GM19438 (cell line): ENCODE results near the gene SPATA12.

ENCODE experiments used
- ATAC-seq: cut with Tn5 transposase; IDR thresholded peaks from one replicate; pipeline ENCODE4 v1.9.1; 2021; ENCODE audit warnings: low read depth; ENCODE audit not compliant: unreplicated experiment

Gene SPATA12, protein sequence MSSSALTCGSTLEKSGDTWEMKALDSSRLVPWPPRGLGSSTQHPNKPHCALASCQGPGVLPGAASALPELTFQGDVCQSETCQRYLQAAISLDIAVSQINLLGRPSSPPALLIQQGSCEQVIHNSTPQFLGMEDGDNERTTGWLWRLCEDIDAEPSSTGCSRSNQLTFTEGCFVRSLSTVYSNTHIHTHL

GRCh38 chr3:57060089-57060821, at the start of gene SPATA12:
TSS of gene SPATA12 (plus strand) at chr3:57060664. CDS start at chr3:57073695, 13,031 bp downstream.
- ATAC-seq, result no peak

DNA sequence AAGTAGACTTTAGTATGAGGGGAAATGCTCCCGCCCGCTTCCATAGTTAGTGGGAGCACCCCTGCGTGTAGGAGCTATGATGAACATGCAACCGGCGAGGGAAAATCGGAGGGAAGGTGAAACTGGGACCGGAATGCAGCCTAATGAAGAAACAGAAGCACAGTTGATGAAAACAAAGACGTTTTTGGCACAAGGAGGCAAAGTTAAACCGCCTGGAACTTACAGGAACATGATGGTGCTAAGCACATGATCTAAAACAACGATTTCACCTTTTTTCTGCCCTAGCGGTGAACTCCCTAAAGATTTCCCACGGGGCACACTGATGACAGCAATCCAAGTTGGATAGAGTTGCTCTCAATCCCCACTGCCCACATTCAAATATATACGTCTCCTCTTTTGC, 49.4 kb upstream of the SPATA12 start:
- ATAC-seq, result no peak

DNA sequence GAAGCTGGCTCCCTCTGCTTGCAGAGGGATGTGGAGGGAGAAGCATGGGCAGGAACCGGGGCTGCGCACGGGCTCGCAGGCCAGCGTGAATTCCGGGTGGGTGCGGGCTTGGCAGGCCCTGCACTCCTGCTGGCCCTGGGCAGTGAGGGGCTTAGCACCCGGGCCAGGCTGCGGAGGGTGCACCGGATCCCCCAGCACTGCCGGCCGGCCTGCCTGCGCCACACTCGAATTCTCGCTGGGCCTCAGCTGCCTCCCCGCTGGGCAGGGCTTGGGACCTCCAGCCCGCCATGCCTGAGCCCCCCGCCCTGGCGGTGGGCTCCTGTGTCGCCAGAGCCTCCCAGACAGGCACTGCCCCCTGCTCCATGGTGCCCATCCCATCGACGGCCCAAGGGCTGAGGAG, 47.6 kb upstream of the SPATA12 start:
- no peak for ATAC-seq

DNA sequence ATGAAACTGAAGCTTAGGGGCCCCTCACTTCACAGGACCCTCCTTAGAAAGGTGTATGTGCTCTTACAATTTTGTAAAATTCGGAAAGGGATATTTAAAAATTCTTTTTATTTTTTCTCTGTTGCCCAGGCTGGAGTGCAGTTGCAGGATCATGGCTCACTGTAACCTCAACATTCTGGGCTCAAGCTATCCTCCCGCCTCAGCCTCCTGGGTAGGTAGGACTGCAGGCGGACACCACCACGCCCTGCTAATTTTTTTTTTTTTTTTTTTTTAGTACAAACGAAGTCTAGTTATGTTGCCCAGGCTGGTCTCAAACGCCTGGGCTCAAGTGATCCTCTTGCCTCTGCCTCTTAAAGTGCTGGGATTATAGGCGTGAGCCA, 45.1 kb upstream of the SPATA12 start:
- ATAC-seq, result no peak

DNA sequence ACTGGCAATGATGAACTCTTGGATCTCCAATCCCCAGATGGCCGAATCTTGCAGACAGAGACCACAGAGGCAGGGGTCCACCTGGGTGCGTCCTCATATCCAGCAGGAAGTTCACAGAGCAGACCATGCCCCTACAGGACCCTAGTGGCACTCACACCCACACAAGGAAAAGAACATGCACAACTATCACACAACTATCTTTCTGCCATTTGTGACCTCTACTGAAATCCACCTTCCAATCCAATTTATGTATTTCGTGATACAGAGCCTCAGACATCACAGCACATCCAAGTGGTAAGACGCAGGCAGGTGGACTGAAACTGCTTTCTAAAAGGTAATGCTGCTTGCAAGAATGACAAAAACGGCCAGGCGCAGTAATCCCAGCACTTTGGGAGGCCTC, 44.6 kb upstream of the SPATA12 start:
- ATAC-seq, result no peak

GRCh38 chr3:57017459-57017845, 43.0 kb upstream of the SPATA12 start:
- ATAC-seq, result no peak

- no peak for ATAC-seq
Observed at GRCh38 chr3:57018246-57018645, 42.2 kb upstream of the SPATA12 start.

DNA sequence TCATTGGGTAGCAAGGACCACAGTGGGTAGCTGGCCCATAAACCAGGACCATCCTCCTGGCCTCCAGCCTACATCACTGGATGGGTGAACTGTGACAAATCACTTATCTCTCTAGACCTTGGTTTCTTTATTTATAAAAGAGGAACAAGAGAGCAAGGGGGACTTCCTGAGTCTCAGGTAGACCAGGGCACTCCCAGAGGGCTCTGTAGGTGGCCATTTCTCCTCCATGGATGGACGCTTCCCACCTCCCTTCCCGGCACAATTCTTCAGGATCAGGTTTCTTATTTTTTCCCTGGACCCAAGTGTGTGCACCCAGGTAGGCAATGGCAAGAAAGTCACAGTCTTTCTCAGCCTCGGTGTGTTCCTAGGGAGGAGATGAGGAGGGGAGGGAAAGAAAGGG, 41.4 kb upstream of the SPATA12 start:
- no peak for ATAC-seq

DNA sequence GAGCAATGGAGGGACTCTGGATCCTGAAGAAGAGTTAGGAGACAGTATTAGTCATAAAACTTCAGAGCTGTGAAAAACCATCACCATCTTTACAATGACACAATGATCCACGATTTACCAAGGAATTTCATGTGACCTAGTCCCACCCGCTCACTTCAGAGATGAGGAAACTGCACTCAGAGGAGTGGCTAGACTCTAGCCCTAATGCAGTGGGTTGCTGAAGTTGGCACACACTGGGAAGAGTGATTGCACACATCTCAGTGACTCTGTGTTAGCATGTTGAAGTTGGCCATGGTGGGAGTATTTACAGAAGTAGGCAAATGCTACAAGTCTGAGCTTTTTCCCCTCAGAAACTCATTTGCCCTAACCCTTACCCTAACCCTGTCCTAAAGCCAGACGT, 35.2 kb upstream of the SPATA12 start:
- no peak for ATAC-seq

GRCh38 chr3:57026944-57027343, 33.5 kb upstream of the SPATA12 start:
- ATAC-seq, result no peak

- no peak for ATAC-seq
Observed at GRCh38 chr3:57029383-57029782, 31.1 kb upstream of the SPATA12 start.

DNA sequence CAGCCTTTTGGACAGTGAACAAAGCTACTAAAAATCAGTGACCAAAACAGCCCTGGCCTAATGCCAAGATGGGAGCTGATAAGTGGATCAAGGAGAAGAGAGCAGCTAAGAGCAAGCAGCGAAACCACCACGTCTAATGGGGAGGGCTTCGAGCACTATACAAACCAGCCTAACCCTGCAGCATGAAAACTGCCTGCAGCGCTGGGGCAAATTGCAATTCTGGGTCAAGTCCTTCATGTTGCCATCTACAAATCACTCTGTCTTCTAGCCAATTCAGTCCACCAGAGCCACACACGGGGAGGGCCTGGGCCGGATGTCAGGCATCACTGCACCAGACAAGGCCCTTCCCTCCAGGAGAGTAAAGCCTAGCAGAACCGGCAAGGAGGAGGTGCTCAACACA, 30.5 kb upstream of the SPATA12 start:
- no peak for ATAC-seq

DNA sequence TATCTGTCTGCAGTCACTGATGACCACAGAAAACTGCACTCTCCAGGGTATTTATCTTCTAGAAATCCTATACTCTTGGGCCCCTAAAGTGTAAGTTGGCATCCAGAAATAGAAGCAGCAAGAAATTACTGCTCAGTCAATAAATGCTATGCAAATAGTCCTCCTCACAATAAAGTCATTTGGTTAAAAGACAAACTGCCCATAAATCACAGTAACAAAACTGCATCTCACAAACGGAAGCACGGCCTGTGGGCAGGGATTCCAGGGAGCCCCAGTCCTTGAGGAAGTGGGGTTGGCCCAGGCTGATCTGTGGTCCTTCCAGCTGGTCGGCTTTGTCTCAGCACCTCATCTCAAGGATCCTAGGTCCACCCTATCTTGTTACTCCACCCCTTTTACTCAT, 29.7 kb upstream of the SPATA12 start:
- no peak for ATAC-seq

GRCh38 chr3:57031631-57032541, 28.6 kb upstream of the SPATA12 start:
- no peak for ATAC-seq

GRCh38 chr3:57036952-57037351, 23.5 kb upstream of the SPATA12 start:
- ATAC-seq, result no peak

DNA sequence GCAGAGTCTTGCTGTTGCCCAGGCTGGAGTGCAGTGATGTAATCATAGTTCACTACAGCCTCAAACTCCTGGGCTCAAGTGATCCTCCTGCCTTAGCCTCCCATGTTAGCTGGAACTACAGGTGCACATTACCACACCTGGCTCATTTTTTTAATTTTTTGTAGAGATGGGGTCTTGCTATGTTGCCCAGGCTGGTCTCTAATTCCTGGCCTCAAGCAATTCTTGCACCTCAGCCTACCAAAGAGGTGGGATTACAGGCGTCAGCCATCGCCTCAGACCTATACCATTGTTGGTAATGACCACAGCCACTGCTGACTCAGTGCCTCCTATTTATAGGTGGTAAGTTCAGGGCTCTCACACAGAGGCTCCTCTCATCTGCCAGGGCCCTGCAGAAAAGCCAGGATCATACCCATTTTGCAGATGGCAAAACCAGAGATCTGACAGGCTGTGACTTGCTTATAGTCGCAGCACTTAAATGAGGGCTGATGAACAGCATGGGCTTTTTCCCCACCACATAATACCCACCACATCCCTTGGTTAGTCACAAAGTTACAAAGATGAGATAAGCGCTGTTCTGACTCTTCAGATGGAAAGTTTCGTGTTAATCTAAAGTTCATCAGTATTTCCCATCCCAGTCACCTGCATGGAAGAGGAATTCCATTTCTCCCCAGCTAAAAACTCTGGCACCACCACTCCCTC, 21.8 kb upstream of the SPATA12 start:
- ATAC-seq, result no peak

DNA sequence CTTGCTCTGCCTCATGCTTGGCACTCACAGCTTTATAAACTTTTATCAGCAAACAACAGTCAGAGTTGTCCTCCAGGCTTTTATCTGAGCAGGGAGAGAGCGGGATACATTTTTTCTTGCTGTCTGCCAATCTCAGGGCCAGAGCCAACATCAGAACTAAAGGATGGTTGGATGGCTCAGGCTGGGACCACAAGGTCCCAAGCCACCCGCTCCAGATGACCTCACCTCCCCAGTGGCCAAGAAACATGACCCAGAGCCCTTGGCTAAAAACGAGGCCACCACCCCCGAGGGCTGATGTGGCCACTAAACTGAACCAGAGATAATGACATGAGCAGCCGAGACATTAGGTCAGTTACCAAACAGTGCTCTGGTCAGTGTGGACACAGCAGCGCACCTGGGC, 18.8 kb upstream of the SPATA12 start:
- ATAC-seq, result no peak

DNA sequence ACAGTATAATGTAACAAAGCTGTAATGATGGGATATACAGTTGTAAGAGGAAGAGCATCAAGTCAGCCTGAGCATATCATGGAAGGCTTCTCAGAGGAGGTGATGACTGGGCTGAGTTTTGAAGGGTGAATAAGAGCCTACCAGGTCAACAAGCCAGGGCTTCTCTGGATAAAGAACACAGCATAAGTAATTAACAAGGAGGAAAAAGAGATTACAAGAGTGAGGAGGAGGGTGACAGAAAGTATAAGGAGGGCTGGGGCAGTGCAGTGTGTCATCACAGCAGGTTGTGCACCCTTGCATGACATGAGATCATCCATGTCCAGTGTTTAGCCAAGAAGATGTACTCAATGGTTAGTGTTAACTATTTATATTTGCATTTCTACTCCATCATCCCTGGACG, 16.9 kb upstream of the SPATA12 start:
- ATAC-seq, result no peak

- no peak for ATAC-seq
Observed at GRCh38 chr3:57046101-57046765, 14.2 kb upstream of the SPATA12 start.

- ATAC-seq, result no peak
Observed at GRCh38 chr3:57048052-57048671, 12.3 kb upstream of the SPATA12 start.
